Uterus (tissue), 2 donors: ENCODE measurements around the gene TBC1D5.

Experiments
- CTCF ChIP-seq, 4 experiments: fragments of 200-600 bp in 2 of 4; fragments of 450-650 bp in 2 of 4; sonication (generic) in 2 of 4; IDR thresholded peaks; one replicate each; pipeline ENCODE4 v1.5.1; 2016 to 2019; ENCODE audit warnings: antibody characterized with exemption in 4 of 4, mild to moderate bottlenecking in 2 of 4, moderate library complexity in 1 of 4
- POLR2A ChIP-seq, 2 donors: fragments of 450-650 bp; IDR thresholded peaks; one replicate each; pipeline ENCODE4 v1.6.1; 2016; ENCODE audit warnings: antibody characterized with exemption in 2 of 2, mild to moderate bottlenecking in 1 of 2, moderate library complexity in 1 of 2

- TF ChIP-seq POLR2A (IDR thresholded peaks at IDR 0.05) = no peak
- TF ChIP-seq CTCF (IDR thresholded peaks at IDR 0.05) = no peak
Observed at GRCh38 chr3:17456650-17457049, 285.8 kb downstream of the TBC1D5 start.
